Measurements from ENCODE around the gene KIF16B.

DNA sequence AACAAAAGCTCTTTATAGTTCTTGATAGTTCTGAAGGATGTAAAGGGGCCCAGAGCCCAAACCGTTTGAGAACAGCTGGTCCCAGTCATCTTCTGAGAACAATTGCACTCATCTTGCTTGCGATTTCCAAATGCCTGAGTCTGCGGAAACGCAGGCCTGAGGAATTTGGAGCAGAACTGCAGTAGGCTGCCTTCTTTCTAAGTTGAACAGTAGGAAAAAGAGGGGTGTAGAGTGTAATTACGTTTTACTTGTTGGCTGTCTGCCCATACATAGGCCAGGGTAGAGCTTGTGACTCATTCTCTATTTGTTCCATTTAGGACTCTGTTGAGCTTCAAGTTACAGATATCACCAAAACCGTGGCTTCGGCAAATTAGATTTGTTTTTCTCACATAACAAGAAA, 42.0 kb upstream of the KIF16B start:
- no peak for TF ChIP-seq CTCF (IDR thresholded peaks at IDR 0.05)
- TF ChIP-seq POLR2A (IDR thresholded peaks at IDR 0.05), result no peak

Data from lower leg skin (tissue), 3 donors.